SK-N-SH treated with all-trans-retinoic acid at 6 μM for 48 hours (cell line): ENCODE data around the gene TMBIM4.

Experiments used
- CREB5 ChIP-seq: fragments of 250-450 bp; sonication (Bioruptor Pico); IDR thresholded peaks from 2 replicates; pipeline ENCODE4 v1.5.1; 2020; ENCODE audit warnings: low read depth, mild to moderate bottlenecking, moderate library complexity
- CSRNP3 ChIP-seq: fragments of 250-450 bp; sonication (Bioruptor Pico); IDR thresholded peaks from 2 replicates; pipeline ENCODE4 v1.5.1; 2021; ENCODE audit warnings: mild to moderate bottlenecking, moderate library complexity
- ISL1 ChIP-seq: fragments of 250-450 bp; sonication (Bioruptor Pico); IDR thresholded peaks from 2 replicates; pipeline ENCODE4 v2.1.2; 2022; ENCODE audit warnings: mild to moderate bottlenecking, moderate library complexity
- PATZ1 ChIP-seq: fragments of 250-450 bp; sonication (Bioruptor Pico); IDR thresholded peaks from 2 replicates; pipeline ENCODE4 v1.8.0; 2020; ENCODE audit warnings: mild to moderate bottlenecking, moderate library complexity, borderline replicate concordance
- POU6F1 ChIP-seq: fragments of 250-450 bp; sonication (Bioruptor Pico); IDR thresholded peaks from 2 replicates; pipeline ENCODE4 v1.8.0; 2021; ENCODE audit warnings: low read depth, mild to moderate bottlenecking, moderate library complexity, borderline replicate concordance
- TCF4 ChIP-seq: fragments of 250-450 bp; sonication (Bioruptor Pico); IDR thresholded peaks from 2 replicates; pipeline ENCODE4 v1.8.0; 2021; ENCODE audit warnings: mild to moderate bottlenecking, moderate library complexity, borderline replicate concordance
- TOX ChIP-seq: fragments of 250-450 bp; sonication (Bioruptor Pico); IDR thresholded peaks from 2 replicates; pipeline ENCODE4 v1.8.0; 2021; ENCODE audit warnings: mild to moderate bottlenecking, moderate library complexity, borderline replicate concordance
- ZFP30 ChIP-seq: fragments of 450-650 bp; formaldehyde crosslinking; IDR thresholded peaks from 2 replicates; pipeline ENCODE4 v1.5.0; 2022; ENCODE audit warnings: mild to moderate bottlenecking, moderate library complexity
- ZNF70 ChIP-seq: fragments of 450-650 bp; formaldehyde crosslinking; IDR thresholded peaks from 2 replicates; pipeline ENCODE4 v1.5.0; 2020; ENCODE audit warnings: mild to moderate bottlenecking, moderate library complexity

GRCh38 chr12:66152732-66153131 is 17.1 kb downstream of the TMBIM4 start:
- no peak for TF ChIP-seq POU6F1 (CRISPR knock-in tag)
- no peak for TF ChIP-seq ISL1
- no peak for TF ChIP-seq TOX (CRISPR knock-in tag)
- TF ChIP-seq CSRNP3 (CRISPR knock-in tag) = no peak
- no peak for TF ChIP-seq ZFP30 (CRISPR knock-in tag)
- no peak for TF ChIP-seq CREB5 (CRISPR knock-in tag)
- no peak for TF ChIP-seq TCF4 (CRISPR knock-in tag)
- TF ChIP-seq PATZ1 (CRISPR knock-in tag) = no peak
- TF ChIP-seq ZNF70 (CRISPR knock-in tag) = no peak
